ENCODE data around the gene TMEM164.

The TMEM164 gene

DNA sequence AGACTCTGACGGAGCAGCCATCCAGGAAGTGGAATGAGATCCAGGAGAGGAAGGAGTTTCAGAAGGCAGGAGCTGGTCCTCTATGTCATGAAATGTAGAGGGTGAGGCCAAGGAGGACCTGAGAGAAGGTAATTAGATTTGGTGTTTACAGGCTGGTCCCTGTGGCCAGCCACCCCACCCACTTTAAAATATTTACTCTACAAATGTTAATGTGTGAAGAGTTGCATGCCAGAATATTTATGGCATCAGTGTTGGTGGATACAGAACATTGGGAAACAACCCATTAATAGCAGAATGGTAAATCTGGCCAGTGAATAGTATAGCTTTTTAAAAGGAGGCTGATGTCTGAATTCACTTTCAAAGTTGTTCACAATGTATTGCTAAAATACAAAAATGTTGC lies 17.6 kb downstream of the TMEM164 start:
- DNase-seq (ENCODE audit: low read depth, low spot score): no peak
- no peaks in the 10 kb centered on the region for H3K4me1 ChIP-seq (ENCODE audit: control insufficient read depth, insufficient read depth, low read length)

DNA sequence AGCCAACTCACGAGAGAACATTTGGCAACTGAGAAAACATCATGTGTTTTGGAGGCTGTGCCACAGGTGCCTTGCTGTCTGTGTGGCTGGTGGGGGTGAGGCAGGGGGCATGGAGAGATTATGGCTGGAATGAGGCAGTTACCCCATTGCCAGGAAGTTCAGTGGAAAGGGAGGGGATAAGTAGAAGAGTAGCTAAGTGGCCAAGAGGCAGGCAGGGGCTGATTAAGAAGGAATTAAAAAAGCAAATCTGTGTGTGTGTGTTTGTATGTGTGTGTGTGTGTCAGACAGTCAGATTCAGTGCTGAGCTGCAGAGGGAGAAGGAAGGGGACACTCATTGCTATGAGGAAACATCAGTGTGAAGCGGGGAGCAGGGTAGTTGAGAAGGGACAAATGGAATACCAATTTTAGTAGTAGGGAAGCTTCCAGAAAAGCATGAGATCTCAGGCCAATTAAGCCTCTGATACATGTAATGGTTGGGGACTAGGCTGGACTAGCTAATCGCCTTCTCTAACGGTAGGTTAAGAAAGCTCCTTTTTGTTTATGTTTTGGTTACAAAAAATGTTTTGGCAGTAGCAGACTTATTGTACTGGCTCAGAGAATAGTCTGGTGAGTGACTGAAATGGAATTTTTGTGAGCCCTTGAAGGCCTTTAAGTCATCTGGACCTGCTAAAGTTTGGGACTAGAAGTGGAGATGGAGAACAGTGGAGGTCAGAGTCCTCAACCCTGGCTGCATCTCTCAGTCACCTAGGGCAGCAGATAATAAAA lies 18.5 kb downstream of the TMEM164 start:
- no CpG with 5 or more reads among the region's 4 CpGs for WGBS (ENCODE audit: insufficient coverage, insufficient read length)
- H3K9me3 ChIP-seq (ENCODE audit: control insufficient read depth, insufficient read depth, low read length): no peaks in the 10 kb centered on the region
- no peaks in the 10 kb centered on the region for H3K36me3 ChIP-seq (ENCODE audit: control insufficient read depth, insufficient read depth, low read length)
- DNase-seq (ENCODE audit: low read depth, low spot score): no peak
- H3K4me3 ChIP-seq (ENCODE audit: low read length): no peak overlapping the region
- no peaks in the 10 kb centered on the region for H3K27me3 ChIP-seq (ENCODE audit: control insufficient read depth, insufficient read depth, low read length)
- no peaks in the 10 kb centered on the region; the same call in 1 of the 2 replicates for H3K4me1 ChIP-seq (ENCODE audit: control insufficient read depth, insufficient read depth, low read length)
- H3K27ac ChIP-seq (ENCODE audit: low read length): no peak overlapping the region

More for the DNA sequence above, 17.6 kb downstream of the TMEM164 start:
- H3K4me3 ChIP-seq (ENCODE audit: low read length): no peak overlapping the region
- no peaks in the 10 kb centered on the region for H3K36me3 ChIP-seq (ENCODE audit: control insufficient read depth, insufficient read depth, low read length)
- H3K9me3 ChIP-seq (ENCODE audit: control insufficient read depth, insufficient read depth, low read length): no peaks in the 10 kb centered on the region
- no peaks in the 10 kb centered on the region for H3K27me3 ChIP-seq (ENCODE audit: control insufficient read depth, insufficient read depth, low read length)
- H3K27ac ChIP-seq (ENCODE audit: low read length): no peak overlapping the region
- WGBS (ENCODE audit: insufficient coverage, insufficient read length): no CpG with 5 or more reads among the region's 1 CpG

DNA sequence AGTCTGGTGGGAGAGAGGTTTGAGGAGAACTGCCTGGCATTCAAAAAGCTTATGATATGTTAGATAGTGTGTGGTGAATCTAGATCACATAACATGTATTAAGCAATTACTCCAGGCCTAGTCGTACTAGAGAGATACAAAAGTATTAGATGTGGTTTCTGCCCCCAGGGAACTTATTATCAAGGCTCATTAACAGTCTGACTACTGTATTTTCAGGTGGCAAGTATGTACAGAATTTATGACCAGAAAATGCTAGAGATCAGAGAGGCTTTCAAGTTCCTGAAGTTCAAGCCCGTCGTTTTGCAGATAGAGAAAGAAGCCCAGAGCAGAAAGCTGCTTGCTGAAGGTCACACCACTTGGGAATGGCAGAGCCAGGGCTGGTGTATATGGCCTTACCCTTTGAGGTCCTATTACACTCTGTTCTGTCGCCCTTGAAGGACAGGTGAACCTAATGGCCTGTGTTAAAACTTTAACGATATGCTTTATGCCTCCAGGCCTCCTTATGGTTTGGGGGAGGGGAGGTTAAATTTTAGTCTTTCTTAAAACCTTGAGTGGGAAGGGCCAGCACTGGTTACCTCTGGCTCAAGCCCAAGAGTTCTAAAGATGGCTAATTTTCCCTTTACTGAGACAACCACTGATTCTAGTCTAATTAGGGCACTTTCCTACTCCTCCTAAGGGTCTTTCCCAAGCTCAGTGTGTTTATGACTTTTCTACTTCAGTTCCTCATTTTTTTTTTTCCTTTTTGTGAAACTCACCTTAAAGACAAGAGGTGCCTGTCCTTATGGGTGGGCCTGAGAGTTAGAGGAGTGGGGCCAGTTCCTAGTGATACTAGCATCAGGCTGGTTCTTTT lies 19.9 kb downstream of the TMEM164 start:
- Histone ChIP-seq H3K27ac (ENCODE audit: low read length) (no peak overlapping the region), H3K4me1 (ENCODE audit: control insufficient read depth, insufficient read depth, low read length) (no peaks in the 10 kb centered on the region; the same call in 1 of the 2 replicates), H3K4me3 (ENCODE audit: low read length) (no peak overlapping the region), H3K27me3 (ENCODE audit: control insufficient read depth, insufficient read depth, low read length) (no peaks in the 10 kb centered on the region), H3K9me3 (ENCODE audit: control insufficient read depth, insufficient read depth, low read length) (no peaks in the 10 kb centered on the region), H3K36me3 (ENCODE audit: control insufficient read depth, insufficient read depth, low read length) (no peaks in the 10 kb centered on the region)
- WGBS (ENCODE audit: insufficient coverage, insufficient read length): no CpG with 5 or more reads among the region's 5 CpGs
- no peak for DNase-seq (ENCODE audit: low read depth, low spot score)

DNA sequence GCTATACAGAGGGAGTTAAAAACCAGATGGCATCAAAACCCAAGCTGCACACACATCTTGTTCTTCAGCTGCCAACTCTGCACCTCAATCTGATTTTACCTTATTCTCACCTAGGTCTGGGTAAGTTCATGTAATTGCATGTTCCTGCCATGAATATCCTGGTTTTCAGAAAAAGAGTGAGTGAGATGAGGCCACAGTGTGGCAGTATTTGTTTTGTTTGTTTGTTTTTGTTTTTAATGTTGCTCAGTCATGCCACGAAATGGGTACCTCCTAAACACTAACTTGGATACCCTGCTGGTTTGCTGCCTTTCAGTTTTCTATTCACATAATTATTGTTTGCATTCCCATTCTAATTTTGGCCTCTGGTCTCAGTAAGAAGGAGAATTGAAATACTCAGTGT lies 22.5 kb downstream of the TMEM164 start:
- Histone ChIP-seq H3K27me3 (ENCODE audit: control insufficient read depth, insufficient read depth, low read length) (no peaks in the 10 kb centered on the region), H3K9me3 (ENCODE audit: control insufficient read depth, insufficient read depth, low read length) (no peaks in the 10 kb centered on the region), H3K36me3 (ENCODE audit: control insufficient read depth, insufficient read depth, low read length) (no peaks in the 10 kb centered on the region), H3K4me1 (ENCODE audit: control insufficient read depth, insufficient read depth, low read length) (no peaks in the 10 kb centered on the region; the same call in 1 of the 2 replicates), H3K4me3 (ENCODE audit: low read length) (no peak overlapping the region), H3K27ac (ENCODE audit: low read length) (no peak overlapping the region)
- DNase-seq (ENCODE audit: low read depth, low spot score): no peak
- no CpG with 5 or more reads among the region's 1 CpG for WGBS (ENCODE audit: insufficient coverage, insufficient read length)

DNA sequence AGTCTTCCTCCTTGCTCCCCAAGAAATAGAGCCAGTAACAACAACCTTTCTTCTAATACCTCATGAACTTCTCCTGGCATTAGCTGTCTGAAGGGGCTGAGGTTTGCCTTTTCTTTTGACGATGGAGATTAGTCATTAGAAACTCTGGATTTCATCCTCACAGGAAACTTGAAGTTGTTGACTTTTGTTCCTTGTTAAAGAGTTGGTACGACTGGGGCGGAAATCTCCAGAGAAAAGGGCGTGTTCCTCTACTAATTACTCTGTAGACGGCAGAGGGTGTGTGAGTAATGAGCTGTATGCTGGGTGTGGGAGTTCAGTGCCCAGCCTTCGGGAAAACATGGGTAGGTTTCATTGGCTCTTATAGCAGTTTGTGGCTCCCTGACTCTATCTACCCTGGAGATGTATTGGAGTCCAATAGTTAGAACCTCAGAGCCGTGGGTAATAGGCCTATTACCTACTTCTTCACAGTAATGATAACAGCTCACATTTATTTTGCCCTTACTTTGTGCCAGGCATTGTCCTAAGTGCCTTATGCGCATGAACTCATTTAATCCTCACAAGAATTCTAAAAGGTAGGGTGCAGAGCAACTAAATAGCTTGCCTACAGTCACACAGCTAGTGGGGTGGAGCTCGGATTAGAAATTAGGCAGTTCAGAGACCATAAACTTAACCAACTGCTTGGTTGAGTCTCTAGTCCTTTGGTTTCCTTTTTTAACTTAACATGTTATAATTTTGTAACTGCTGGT lies 23.4 kb downstream of the TMEM164 start:
- no peaks in the 10 kb centered on the region for H3K9me3 ChIP-seq (ENCODE audit: control insufficient read depth, insufficient read depth, low read length)
- H3K36me3 ChIP-seq (ENCODE audit: control insufficient read depth, insufficient read depth, low read length): no peaks in the 10 kb centered on the region
- H3K4me3 ChIP-seq (ENCODE audit: low read length): no peak overlapping the region
- no peaks in the 10 kb centered on the region; the same call in 1 of the 2 replicates for H3K4me1 ChIP-seq (ENCODE audit: control insufficient read depth, insufficient read depth, low read length)
- no peak for DNase-seq (ENCODE audit: low read depth, low spot score)
- H3K27me3 ChIP-seq (ENCODE audit: control insufficient read depth, insufficient read depth, low read length): no peaks in the 10 kb centered on the region
- no CpG with 5 or more reads among the region's 9 CpGs for WGBS (ENCODE audit: insufficient coverage, insufficient read length)
- no peak overlapping the region for H3K27ac ChIP-seq (ENCODE audit: low read length)

DNA sequence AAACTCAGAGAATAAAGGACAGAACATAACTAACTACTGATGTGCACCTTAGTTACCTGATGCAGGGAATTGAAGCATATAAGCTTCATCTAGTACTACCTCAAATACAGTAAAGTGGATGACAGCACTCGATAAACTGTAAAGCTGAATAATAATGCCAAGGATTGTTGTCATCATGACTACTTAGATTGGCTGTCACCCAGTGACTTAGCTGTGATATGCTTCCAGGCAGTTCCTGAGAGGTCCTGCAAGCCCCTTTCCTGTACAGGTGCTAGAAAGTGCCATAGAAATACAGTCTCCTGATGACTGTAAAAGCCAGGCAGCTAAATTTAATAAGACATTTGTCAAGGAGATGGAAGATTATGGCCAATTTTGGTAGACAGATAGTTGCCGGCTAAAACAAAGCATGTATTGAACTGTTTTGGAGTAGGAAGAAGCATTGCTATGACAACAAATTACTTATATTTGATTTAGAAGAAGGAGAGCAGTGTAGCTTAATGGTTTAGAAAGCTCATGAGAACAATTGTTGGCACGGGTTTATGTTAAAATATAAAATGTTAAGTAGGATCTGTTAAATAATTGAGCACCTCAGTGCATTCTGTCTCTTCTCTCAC lies 29.7 kb downstream of the TMEM164 start:
- Histone ChIP-seq H3K9me3 (ENCODE audit: control insufficient read depth, insufficient read depth, low read length) (no peaks in the 10 kb centered on the region), H3K4me1 (ENCODE audit: control insufficient read depth, insufficient read depth, low read length) (no peaks in the 10 kb centered on the region), H3K27ac (ENCODE audit: low read length) (no peak overlapping the region), H3K4me3 (ENCODE audit: low read length) (no peak overlapping the region), H3K27me3 (ENCODE audit: control insufficient read depth, insufficient read depth, low read length) (no peaks in the 10 kb centered on the region), H3K36me3 (ENCODE audit: control insufficient read depth, insufficient read depth, low read length) (no peaks in the 10 kb centered on the region)
- DNase-seq (ENCODE audit: low read depth, low spot score): no peak
- WGBS (ENCODE audit: insufficient coverage, insufficient read length): no CpG with 5 or more reads among the region's 3 CpGs

DNA sequence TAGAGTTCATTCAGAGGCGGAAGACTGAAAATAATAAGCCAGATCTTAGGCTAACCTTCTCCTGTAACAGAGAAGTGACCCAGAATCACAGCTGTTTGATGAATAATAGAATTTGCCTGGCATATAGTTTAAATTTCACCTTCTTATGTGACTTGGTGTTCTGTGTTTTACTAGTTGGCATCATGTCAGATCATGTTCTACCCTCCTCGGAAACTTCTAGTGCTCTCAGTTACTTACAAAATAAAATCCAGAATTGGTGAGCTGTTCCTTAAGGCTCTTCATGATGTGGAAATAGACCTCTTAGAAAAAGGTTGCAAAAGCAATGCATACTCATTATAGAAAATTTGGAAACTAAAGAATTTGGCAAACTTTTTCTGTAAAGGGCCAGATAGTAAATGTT lies 31.1 kb downstream of the TMEM164 start:
- H3K27ac ChIP-seq (ENCODE audit: low read length): no peak overlapping the region
- no peaks in the 10 kb centered on the region for H3K27me3 ChIP-seq (ENCODE audit: control insufficient read depth, insufficient read depth, low read length)
- no CpG with 5 or more reads among the region's 2 CpGs for WGBS (ENCODE audit: insufficient coverage, insufficient read length)
- no peak overlapping the region for H3K4me3 ChIP-seq (ENCODE audit: low read length)
- DNase-seq (ENCODE audit: low read depth, low spot score): no peak
- no peaks in the 10 kb centered on the region for H3K36me3 ChIP-seq (ENCODE audit: control insufficient read depth, insufficient read depth, low read length)
- no peaks in the 10 kb centered on the region for H3K4me1 ChIP-seq (ENCODE audit: control insufficient read depth, insufficient read depth, low read length)
- no peaks in the 10 kb centered on the region for H3K9me3 ChIP-seq (ENCODE audit: control insufficient read depth, insufficient read depth, low read length)

DNA sequence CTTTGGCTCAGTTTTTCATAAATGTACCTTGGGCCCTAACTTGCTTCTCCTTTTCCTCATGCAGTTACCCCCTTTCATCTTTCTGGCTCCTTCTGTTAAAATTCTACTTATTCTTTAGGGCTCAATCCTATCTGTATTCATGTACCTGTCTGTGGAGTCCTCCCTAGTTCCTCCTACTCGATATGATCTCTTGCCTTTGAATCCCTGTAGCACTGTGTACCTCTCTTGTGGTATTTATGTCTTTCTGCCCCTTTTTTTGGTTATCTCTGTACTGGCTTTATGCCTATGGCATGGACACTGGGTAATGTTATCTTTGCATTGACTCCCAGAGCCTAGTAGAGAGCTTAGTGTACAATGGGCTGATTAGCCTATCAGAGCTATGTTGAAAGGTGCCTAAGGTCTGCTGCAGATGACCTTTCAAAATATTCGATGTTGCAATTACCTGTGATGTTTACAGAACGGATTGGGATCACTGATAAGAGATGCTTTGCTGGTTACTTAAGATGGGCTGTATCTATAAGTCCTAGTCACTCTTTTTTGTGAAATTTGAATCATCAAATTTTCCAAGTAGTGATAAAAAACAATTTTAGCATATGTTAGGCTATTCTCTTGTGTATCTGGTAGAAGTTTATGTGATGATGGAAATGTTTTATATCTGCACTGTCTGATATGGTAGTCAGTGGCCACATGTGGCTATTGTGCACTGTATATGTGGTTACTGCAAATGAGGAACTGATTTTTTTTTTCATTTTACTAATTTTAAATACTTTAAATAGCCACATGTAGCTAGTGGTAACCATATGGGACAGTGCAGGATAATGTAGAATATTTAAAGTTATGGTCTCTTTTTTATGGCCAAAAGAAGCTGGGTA lies 33.5 kb downstream of the TMEM164 start:
- no peak overlapping the region for H3K27ac ChIP-seq (ENCODE audit: low read length)
- H3K36me3 ChIP-seq (ENCODE audit: control insufficient read depth, insufficient read depth, low read length): no peaks in the 10 kb centered on the region
- H3K4me3 ChIP-seq (ENCODE audit: low read length): no peak overlapping the region
- H3K27me3 ChIP-seq (ENCODE audit: control insufficient read depth, insufficient read depth, low read length): no peaks in the 10 kb centered on the region
- WGBS (ENCODE audit: insufficient coverage, insufficient read length): no CpG with 5 or more reads among the region's 3 CpGs
- no peaks in the 10 kb centered on the region for H3K4me1 ChIP-seq (ENCODE audit: control insufficient read depth, insufficient read depth, low read length)
- no peaks in the 10 kb centered on the region for H3K9me3 ChIP-seq (ENCODE audit: control insufficient read depth, insufficient read depth, low read length)
- DNase-seq (ENCODE audit: low read depth, low spot score): no peak

DNA sequence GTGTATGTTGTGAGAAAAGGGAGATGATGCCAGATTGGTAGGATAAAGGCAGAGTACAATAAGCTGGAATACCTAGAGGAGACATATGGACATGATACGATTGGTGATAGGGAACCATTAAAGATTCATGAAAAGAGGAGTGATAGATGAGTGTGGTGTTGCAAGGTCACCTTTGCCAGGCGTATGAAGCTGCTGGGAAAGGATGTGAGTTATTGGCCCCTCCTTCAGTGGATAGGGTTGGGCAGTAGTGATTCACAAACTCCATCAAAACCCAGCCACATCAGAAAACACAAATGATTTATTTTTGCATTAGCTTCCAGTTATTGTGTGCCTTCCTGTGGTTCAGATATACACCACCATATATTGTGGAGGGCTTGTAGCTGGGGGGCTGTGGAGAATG lies 34.3 kb downstream of the TMEM164 start:
- no CpG with 5 or more reads among the region's 2 CpGs for WGBS (ENCODE audit: insufficient coverage, insufficient read length)
- no peak for DNase-seq (ENCODE audit: low read depth, low spot score)
- no peaks in the 10 kb centered on the region for H3K27me3 ChIP-seq (ENCODE audit: control insufficient read depth, insufficient read depth, low read length)

More for the DNA sequence above, 34.3 kb downstream of the TMEM164 start:
- Histone ChIP-seq H3K27ac (ENCODE audit: low read length) (no peak overlapping the region), H3K36me3 (ENCODE audit: control insufficient read depth, insufficient read depth, low read length) (no peaks in the 10 kb centered on the region), H3K4me1 (ENCODE audit: control insufficient read depth, insufficient read depth, low read length) (no peaks in the 10 kb centered on the region), H3K4me3 (ENCODE audit: low read length) (no peak overlapping the region), H3K9me3 (ENCODE audit: control insufficient read depth, insufficient read depth, low read length) (no peaks in the 10 kb centered on the region)
